HG02642 (cell line): ENCODE measurements around the gene CST1.
A peak's percentile ranks its signal among the peaks of the same experiment; 100 is the strongest.
"Not testable (repeated sequence)": the region's sequence is repeated elsewhere in the genome, so short reads cannot be mapped to it uniquely, and the experiment has no call there.

Source experiments
- ATAC-seq: cut with Tn5 transposase; IDR thresholded peaks from one replicate; pipeline ENCODE4 v1.9.1; 2021; ENCODE audit warnings: mild to moderate bottlenecking; ENCODE audit not compliant: unreplicated experiment, poor library complexity

CST1 gene

DNA sequence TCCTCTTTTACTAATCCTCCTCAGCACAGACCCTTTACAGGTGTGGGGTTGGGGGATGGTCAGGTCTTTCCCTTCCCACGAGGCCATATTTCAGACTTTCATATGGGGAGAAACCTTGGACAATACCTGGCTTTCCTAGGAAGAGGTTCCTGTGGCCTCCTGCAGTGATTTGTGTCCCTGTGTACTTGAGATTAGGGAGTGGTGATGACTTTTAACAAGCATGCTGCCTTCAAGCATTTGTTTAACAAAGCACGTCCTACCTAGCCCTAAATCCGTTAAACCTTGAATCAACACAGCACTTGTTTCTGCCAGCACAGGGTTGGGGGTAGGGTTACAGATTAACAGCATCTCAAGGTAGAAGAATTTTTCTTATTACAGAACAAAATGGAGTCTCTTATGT is 6.1 kb upstream of the CST1 start:
- ATAC-seq: not testable (repeated sequence)

DNA sequence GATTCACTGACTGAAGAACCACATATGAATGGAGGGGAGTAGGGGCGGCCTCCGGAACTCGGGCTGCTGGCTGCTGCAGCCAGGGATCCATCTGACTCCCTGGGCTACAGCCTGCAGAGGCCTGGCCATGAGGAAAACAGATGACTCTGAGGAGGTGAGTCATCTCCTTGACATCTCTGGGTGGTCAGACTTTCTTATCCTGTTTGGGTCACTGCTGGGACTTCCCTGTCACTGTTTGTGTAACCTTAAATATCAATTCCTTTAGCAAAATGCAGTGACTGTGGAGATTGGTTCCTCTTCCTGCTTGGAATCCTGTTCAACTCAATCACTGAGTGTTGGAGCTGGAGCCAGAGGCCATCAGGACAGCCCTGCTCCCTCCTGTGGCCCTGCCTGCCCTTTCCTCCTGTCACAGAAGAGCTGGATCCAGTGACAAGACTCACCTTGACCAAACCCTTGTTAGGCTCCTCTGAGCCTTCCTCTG is 4.4 kb upstream of the CST1 start:
- ATAC-seq: not testable (repeated sequence)

DNA sequence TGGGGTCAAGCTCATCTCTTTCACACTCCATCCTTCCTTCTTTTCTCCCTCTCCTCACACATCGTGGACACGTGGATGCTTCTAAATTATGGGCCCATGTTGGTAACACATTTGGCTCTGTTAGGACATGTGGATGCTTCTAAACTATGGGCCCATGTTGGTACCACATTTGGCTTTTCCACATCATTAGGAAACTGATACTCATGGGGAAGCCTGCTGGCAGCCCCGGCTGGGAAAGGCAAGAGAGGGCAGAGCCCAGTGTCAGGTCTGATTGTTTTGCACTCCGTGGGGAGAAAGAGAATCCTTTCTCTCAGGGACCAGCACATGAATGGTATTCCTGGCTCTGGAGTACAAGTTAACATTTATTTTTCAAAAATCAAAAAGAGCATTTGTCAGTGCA is 4.0 kb upstream of the CST1 start:
- no peak for ATAC-seq

DNA sequence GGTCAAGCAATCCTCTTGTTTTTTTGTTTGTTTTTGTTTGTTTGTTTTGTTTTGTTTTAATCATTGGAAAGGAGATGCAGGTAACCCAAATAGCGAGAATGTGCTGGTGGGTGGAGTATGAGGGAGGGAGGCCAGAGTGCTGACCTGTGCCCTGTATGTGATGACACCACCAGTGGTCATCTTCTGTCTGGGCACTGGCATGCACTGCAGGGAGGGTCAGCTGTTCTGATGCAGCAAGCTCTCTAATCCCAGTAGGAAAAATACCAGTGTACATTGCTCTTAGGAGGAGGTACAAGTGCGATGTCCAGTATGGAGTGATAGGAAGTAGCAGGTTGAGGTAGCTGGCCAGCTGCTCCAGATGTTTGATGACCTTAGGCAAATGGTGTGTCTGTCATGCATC is 2.9 kb upstream of the CST1 start:
- ATAC-seq: no peak

DNA sequence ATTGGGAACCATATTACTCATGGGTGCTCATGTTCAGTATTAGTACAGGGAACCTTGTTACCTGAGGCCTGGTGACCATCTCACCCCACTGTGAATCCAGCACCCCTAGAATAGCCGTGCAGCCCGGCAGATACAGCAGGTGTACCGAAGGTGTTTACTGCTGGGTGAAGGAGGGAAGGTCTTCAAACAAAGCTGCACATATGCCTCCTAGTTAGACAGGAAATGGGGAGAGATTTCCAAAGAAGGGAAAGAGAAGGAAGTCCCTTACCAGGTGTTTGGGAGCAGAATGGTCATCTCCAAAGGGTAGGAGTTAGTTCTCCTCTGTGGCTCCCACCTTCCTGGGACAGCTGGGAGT is 2.4 kb upstream of the CST1 start:
- no peak for ATAC-seq

DNA sequence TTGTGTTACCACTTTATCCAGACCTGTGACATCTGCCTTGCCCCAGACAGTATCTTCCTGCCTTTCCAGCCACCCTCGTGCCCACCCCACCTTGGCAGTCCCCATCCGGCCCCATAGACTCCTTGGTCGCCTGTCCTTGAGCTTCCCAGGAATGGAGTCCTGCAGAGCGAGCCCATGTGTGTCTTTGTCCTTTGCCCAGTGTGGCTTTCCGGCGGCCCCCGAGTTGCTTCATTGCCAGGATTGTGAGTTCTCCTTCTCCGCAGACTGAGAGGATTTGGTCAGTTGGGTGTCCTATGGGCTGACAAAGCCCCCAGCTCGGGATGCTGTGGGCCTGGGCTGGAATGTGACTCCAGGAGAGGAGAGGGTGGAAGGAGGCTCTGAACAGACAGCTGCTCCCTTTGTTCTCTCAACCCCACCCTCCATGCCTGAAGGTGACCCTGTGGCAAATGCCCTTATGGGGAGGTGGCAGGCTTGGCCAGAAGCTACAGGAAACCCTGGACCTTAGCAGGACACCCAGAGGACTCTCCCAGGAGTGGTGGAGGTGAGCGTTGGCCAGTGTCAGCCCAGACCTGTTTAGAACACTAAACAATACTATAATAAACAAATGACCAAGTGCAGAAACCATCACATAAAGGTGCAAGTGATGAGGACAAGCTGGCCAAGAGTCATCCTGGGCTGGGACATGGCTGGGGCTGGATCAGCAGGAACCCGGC is 1.9 kb upstream of the CST1 start:
- ATAC-seq: no peak

DNA sequence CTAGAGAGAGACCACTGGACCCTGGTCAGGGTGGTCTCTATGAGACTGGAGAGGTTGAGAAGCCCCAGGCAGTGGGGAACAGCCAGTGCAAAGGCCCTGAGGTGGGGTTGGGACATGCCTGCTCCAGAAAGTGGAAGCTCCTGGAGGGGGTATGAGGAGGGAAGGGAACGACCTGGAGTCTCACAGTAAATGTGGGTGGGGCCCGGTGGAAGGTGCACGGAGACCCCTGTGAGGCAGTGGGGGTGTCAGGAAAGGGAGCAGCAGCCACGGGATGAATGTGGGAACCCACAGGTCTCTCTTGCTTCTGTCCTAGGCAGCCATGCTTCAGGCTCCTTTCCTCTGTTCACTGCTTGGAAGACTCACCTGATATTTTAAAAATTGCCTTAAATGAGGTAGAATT is 1.3 kb upstream of the CST1 start:
- no peak for ATAC-seq

DNA sequence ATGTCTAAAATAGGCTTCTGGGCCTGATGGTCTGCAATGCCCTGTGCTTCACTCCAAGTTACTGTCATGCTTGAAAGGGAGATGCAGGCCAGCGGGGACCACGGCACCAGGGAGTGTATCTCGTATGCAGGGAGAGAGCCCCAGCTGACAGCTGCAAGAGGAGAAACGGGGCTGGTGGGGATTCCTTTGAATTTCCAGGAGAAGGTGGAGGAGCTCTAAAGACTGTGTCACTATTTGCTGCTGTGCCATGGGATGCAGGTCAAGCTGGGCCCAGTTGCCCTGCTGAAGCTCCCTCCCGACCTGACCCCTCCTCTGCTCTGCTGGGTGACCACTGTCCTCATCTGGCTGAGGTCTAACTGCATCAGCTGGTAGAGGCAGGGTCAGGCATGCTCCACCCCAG is 989 bp downstream of the CST1 start:
- ATAC-seq: no peak

DNA sequence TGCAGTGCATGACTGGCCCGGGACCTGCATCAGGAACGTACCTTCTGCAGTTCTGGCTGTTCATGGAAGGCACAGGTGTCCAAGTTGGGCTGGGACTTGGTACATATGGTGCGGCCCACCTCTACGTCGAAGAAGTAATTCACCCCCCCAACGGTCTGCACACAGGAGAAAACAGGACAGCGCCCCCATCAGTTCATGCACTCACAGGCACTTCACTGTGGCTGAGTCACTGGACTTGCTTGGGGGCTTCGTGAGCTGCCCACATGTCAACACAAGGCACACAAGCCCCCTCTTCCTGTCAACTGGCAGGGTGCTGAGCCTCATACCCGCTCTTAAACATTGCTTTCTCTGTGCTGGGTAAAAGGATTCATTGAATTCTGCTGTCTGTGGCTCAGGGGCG is 1.8 kb downstream of the CST1 start:
- ATAC-seq: not testable (repeated sequence)

DNA sequence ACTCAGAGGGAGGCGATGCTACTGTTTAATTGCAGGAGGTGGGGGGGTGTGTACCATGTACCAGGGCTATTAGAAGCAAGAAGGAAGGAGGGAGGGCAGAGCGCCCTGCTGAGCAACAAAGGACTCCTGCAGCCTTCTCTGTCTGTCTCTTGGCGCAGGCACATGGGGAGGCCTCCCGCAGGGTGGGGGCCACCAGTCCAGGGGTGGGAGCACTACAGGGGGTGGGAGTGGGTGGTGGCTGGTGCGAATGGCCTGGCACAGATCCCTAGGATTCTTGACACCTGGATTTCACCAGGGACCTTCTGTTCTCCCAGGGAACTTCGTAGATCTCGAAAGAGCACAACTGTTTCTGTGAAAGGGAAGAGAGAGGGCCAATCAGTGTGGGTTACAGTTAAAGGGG is 3.2 kb downstream of the CST1 start:
- ATAC-seq: not testable (repeated sequence)

DNA sequence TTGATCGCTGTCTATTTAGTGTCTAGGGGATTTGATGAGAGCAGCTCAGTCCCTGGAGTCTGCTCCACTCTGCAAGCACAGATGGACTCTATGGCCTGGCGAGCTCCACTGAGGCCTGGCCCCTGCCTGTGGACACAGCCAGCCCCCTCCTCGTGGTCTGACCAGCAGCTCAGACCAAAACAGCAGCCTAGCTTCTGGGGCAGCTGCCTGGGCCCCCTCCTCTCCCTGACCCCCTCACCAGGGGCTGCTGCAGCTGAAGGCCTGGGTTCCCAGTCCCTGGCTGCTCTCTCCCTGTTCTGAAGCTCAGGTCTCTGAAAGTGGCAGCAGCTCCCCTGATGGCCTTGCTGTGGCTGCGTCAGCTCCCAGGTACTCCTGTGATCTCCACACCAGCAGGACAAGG is 3.6 kb downstream of the CST1 start:
- ATAC-seq: not testable (repeated sequence)

DNA sequence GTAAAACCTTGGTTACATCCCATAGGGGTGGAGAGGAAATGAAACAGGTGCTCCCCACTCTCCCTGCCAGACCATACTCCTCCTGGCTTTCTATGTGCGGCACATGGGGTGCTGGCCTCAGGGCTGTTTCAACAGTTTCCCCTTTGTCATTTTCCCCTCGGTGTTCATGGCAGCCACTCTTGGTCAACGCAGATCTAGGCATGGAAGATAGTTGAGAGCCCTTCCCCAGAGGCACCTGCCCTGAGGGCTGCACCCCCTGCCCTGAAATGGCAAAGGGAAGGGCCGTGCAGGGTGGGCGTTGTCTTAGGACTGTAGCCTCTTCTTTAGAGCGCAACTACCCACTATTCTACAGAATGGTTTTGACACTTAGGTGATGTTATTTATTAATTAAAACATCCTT is 4.4 kb downstream of the CST1 start:
- ATAC-seq: no peak

DNA sequence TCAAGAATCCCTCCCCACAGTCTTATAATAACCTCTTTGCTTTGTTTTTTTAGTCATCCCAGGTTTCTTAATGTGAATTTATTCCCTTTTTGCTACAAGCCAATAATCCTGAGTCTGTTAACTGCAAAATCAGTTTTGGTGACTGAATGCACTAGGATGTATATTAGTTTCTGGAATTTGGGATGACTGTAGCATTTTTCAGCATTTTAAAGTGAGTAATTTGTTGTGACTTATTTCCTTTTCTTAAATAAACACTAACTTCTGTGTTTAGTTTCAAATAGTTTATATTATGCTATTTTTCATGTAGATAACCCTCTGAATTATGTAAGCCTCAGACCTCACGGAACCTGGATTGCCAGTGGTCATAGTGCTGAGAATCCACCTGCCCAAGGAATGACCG is 5.5 kb downstream of the CST1 start:
- ATAC-seq: no peak

DNA sequence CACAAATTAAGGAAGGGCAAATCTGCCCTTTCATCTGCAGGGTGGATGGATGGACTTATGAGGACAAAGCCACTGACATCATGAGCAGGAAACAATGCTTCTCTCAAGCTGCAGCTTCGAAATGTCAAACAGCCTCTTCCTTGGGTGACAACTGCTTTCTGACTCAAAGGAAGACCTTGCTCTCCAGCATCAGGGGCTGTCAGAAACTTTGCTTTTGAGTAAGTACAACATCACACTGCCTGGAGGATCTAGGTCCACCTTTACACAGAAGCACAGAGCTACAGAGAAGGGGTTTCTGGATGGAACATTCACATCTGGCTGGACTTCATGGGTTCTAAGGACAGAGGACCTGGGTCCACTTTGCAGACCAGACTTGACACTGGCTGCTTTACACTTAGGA is 5.9 kb downstream of the CST1 start:
- no peak for ATAC-seq

DNA sequence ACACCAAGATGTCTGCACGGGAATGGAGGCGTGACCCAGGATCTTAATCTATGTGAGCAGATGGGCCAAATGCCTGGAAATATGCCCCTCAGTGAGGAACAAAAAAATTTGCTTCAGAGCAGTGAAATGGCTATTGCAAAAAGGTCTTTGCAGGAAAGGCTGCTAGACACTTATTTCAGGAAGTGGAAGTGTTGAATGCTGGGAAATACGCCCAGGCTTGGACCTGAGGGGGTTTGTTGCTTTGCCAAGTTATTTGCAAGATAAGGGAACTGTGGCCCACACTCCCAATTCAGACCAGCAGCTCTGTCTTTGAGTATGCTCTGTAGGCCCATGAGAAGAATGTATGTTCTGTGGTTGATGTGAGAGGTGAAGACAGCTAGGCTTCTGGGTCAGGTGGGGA is 15.3 kb downstream of the CST1 start:
- ATAC-seq: not testable (repeated sequence)

DNA sequence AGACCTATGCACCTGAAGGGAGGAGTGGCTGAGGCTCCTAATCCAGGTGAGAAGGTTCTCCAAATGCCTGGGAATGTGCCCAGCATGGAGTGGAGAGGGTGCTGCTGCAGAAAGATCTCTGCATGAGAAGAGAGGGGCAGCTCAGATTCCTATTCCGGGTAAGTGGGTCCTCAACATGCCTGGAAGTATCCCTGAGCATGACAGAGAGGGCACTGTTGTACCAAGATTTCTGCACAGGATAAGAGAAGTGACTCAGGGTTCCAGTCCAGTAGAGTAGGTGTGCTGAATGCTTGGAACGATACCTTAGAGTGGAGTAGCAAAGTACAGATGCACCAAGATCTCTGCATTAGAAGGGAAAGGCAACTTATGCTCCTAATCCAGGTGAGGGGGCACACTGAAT is 15.8 kb downstream of the CST1 start:
- not testable (repeated sequence) for ATAC-seq

DNA sequence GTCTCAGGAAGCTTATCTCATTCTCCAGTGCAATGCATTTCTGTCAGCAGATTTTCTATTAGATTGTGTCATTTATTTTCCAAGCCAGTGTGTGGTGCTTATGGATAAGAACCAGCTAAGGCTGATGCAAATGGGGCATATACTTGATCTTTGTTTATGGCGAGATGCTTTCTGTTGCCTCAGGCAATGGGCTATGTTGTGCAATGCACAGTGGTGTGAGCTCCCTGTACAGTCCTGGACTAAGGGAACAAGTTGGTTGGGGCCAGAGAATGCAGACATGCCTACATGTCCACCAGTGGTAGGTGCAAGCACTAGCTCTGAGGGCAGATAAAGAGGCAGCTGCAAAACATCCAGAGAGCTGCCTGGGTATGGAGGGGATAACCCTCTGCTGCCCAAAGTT is 16.3 kb downstream of the CST1 start:
- ATAC-seq: not testable (repeated sequence)

DNA sequence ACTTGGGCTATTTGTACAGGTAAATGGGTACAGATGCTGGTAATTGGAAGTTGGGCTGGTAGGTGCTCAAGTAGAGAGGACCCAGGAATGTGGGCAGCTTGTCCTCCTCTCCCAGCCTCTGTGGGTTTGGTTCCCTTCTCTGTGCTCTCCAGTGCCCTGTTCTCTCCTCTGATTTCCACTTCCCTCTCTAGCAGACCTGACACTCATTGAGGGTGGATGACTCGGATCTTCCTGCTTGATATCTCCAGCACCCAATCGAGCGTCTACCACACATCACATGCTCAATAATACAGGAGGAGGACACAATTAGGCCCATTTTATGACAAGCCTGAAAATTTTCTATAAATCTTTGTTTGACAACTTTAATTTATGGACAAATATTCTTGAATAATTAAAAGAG is 23.7 kb downstream of the CST1 start:
- ATAC-seq: no peak

DNA sequence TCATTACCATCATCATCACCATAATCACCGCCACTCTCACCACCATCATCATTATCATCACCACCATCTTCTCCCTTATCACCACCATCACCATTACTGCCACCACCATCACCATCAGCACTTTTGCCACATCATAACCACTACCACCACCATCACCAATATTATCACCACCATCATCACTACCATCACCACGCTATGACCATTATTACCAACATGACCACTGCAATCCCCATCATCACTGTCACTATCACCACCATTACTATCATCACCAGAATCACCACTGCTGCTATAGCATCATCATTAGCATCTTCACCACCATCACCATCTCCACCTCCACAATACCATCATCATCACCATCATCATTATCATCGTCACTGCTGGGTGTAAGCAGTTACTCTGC is 25.6 kb downstream of the CST1 start:
- no peak for ATAC-seq

DNA sequence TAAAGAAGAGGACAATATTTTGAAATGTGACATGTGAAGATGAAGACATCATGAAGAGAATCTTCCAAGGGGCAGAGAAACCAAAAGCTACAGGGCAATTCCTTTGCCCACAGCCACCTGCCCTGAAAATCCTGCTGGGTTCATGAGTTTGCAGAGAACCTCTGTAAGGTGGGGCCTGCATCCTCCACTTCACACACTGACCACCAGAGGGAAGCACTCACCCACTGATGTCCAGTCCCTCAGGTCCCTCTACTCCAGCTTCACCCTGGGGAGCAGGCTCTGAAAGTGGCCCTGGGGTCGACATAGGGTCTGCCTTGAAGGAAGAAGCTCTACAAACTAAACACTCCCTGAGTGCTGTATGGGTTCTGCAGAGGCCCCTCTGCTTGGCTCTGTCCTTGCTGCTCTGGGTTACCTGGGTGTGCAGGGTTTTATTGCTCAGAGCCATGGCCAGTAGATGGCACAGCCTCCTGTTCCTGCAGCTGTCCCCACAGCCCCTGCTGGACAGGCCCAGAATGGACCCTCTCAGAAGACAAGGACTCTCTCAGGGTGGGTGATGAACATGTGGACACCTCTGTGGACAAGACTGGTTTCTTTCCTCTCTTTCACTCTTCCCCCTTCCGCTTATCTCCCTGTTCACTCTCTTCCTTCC is 27.0 kb downstream of the CST1 start:
- peak; percentile 69 for ATAC-seq

DNA sequence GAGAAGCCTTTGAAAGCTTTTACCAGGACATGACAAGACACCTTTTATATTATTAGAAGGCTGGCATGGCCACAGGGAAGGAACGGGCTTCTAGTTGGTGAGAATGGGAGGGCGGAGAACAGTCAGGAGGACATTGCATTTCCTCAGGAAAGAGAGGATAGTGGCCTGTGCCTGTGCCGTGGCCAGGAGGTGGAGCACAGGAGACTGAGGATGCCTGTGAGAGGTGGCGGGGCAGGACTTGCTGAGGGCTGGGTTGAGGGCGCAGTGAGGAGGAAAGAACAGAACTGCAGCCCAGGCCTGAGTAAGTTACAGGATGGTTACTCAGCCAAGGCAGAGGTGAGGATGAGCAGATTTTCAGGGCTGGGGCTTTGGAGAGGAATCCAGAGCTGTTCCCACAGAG is 27.9 kb downstream of the CST1 start:
- ATAC-seq: not testable (repeated sequence)

DNA sequence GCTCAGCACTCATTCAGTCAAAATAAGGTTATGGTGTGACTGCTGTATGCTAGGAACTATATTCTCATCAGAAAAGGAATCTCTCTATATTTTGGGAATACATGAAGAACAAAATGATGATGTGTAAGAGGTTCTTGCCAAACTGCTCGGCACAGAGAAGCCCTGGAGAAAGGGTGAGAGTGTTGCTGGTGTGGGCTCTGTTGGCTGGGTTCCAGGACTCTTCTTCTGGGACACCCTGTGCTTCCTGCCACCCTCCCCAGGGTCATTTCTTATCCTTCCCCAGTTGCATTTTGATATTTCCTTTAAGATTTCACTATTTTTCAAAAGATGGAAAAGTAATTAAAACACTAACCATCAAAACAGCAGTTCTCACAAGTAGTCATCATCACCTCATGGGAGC is 28.8 kb downstream of the CST1 start:
- no peak for ATAC-seq
